ENCODE measurements around the gene PLA2G2F. TPM values are rescaled to one million over a fixed set of nuclear protein-coding genes. Genes with fewer than 3 reads are reported as not detected.

The PLA2G2F gene
- total and polyA plus RNA-seq, 2 experiments from 2014 or later, result not detected

- TF ChIP-seq, protein P1, sequence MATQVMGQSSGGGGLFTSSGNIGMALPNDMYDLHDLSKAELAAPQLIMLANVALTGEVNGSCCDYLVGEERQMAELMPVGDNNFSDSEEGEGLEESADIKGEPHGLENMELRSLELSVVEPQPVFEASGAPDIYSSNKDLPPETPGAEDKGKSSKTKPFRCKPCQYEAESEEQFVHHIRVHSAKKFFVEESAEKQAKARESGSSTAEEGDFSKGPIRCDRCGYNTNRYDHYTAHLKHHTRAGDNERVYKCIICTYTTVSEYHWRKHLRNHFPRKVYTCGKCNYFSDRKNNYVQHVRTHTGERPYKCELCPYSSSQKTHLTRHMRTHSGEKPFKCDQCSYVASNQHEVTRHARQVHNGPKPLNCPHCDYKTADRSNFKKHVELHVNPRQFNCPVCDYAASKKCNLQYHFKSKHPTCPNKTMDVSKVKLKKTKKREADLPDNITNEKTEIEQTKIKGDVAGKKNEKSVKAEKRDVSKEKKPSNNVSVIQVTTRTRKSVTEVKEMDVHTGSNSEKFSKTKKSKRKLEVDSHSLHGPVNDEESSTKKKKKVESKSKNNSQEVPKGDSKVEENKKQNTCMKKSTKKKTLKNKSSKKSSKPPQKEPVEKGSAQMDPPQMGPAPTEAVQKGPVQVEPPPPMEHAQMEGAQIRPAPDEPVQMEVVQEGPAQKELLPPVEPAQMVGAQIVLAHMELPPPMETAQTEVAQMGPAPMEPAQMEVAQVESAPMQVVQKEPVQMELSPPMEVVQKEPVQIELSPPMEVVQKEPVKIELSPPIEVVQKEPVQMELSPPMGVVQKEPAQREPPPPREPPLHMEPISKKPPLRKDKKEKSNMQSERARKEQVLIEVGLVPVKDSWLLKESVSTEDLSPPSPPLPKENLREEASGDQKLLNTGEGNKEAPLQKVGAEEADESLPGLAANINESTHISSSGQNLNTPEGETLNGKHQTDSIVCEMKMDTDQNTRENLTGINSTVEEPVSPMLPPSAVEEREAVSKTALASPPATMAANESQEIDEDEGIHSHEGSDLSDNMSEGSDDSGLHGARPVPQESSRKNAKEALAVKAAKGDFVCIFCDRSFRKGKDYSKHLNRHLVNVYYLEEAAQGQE (IDR thresholded peaks at IDR 0.05; ENCODE audit: unreplicated experiment), result no peak
- TF ChIP-seq CTCF (conservative IDR thresholded peaks at IDR 0.05; ENCODE audit: low read depth in 2 of 2) (no peak), CREB1 (CRISPR knock-in tag; IDR thresholded peaks at IDR 0.05; ENCODE audit: low read depth) (no peak), POLR2AphosphoS5 (IDR thresholded peaks at IDR 0.05; ENCODE audit: low read depth) (no peak)
Observed at GRCh38 chr1:20110679-20111078, 28.4 kb upstream of the PLA2G2F start (continued).

DNA sequence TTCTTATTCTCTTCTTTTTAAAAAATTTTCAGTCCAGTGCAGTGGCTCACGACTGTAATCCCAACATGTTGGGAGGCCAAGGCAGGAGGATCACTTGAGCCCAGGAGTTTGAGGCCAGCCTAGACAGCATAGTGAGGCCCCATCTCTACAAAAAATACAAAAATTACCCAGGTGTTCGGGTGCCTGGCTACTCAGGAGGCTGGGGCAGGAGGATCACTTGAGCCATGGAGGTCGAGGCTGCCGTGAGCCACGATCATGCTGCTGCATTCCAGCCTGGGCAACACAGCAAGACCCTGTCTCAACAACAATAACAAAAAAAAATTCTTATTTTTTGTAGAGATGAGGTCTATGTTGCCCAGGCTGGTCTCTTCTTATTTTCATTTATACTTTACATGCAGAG lies 27.7 kb upstream of the PLA2G2F start:
- no peaks in the 10 kb centered on the region for H3F3A ChIP-seq (replicated peaks; ENCODE audit: low read depth)
- no peak overlapping the region for H2AFZ ChIP-seq
- H3K4me2 ChIP-seq, result no peak overlapping the region

GRCh38 chr1:20112279-20113000 lies 26.7 kb upstream of the PLA2G2F start:
- Histone ChIP-seq H3K27ac (ENCODE audit: low read depth) (no peak overlapping the region), H3K36me3 (ENCODE audit: insufficient read depth) (no peaks in the 10 kb centered on the region), H3K4me3 (no peak overlapping the region), H3K9me2 (ENCODE audit: insufficient read depth) (no peaks in the 10 kb centered on the region; the same call in 1 of the 2 replicates), H4K20me1 (replicated peaks; ENCODE audit: insufficient read depth) (no peaks in the 10 kb centered on the region), H3F3A (replicated peaks; ENCODE audit: low read depth) (no peaks in the 10 kb centered on the region), H3K79me2 (replicated peaks; ENCODE audit: insufficient read depth) (no peaks in the 10 kb centered on the region), H3K27me3 (ENCODE audit: insufficient read depth) (no peaks in the 10 kb centered on the region), H3K4me1 (ENCODE audit: insufficient read depth) (no peaks in the 10 kb centered on the region), H2AFZ (no peak overlapping the region), H3K4me2 (no peak overlapping the region)
- Mint-ChIP-seq H3K9me3 (0 out of 3 replicates have a peak, but pooled peaks cover 3% of the 10 kb centered on the region), H3K36me3 (ENCODE audit: low read depth) (no peaks in the 10 kb centered on the region), H3K4me3 (no peak overlapping the region), H3K27ac (no peak overlapping the region), H3K4me1 (peaks cover 18% of the 10 kb centered on the region), H3K27me3 (ENCODE audit: insufficient read depth, low read depth, poor library complexity) (peaks cover 4% of the 10 kb centered on the region)
- ATAC-seq, result no peak
- DNase-seq (ENCODE audit: low spot score), result no peak
- TF ChIP-seq ZNF462 (CRISPR knock-in tag; IDR thresholded peaks at IDR 0.05), result no peak

More for the DNA sequence above, 27.7 kb upstream of the PLA2G2F start:
- H3K4me3 Mint-ChIP-seq, result no peak overlapping the region
- Histone ChIP-seq H3K9me2 (ENCODE audit: insufficient read depth) (no peaks in the 10 kb centered on the region; the same call in 1 of the 2 replicates), H4K20me1 (replicated peaks; ENCODE audit: insufficient read depth) (no peaks in the 10 kb centered on the region), H3K27me3 (ENCODE audit: insufficient read depth) (no peaks in the 10 kb centered on the region), H3K4me3 (no peak overlapping the region), H3K36me3 (ENCODE audit: insufficient read depth) (no peaks in the 10 kb centered on the region), H3K4me1 (ENCODE audit: insufficient read depth) (no peaks in the 10 kb centered on the region), H3K27ac (ENCODE audit: low read depth) (no peak overlapping the region), H3K79me2 (replicated peaks; ENCODE audit: insufficient read depth) (no peaks in the 10 kb centered on the region)
- ATAC-seq (no peak), DNase-seq (ENCODE audit: low spot score) (no peak)
- no peaks in the 10 kb centered on the region for H3K36me3 Mint-ChIP-seq (ENCODE audit: low read depth)
- H3K4me1 Mint-ChIP-seq, result peaks cover 18% of the 10 kb centered on the region
- H3K27ac Mint-ChIP-seq, result no peak overlapping the region
- no peak for TF ChIP-seq ZNF114 (CRISPR knock-in tag; IDR thresholded peaks at IDR 0.05)
- no peak for TF ChIP-seq CREB1 (CRISPR knock-in tag; IDR thresholded peaks at IDR 0.05; ENCODE audit: low read depth)
- peaks cover 5% of the 10 kb centered on the region; the same call in 1 of the 3 replicates for H3K9me3 Mint-ChIP-seq
- peaks cover 4% of the 10 kb centered on the region for H3K27me3 Mint-ChIP-seq (ENCODE audit: insufficient read depth, low read depth, poor library complexity)
